Adrenal gland (tissue), 12 donors: ENCODE results near the gene KDSR. TPM values are rescaled to one million over a fixed set of nuclear protein-coding genes. Genes with fewer than 3 reads are reported as not detected.

ENCODE experiments used
- DNase-seq, 7 donors: peaks; one replicate each; pipeline ENCODE4 v3.0.0-alpha.2; 2019 to 2020
- H3K27ac ChIP-seq, 5 donors: fragments of 200-600 bp; sonication (generic) in 4 of 5; 1 replicate in 3 of 5; 2 replicates in 2 of 5; pipeline versions ENCODE4 v1.5.1 to v1.8.0; 2016 to 2020; ENCODE audit warnings: mild to moderate bottlenecking in 1 of 5
- H3K27me3 ChIP-seq: fragments of 200-600 bp; 2 replicates; pipeline ENCODE4 v1.8.0; 2021
- H3K36me3 ChIP-seq, 2 donors: fragments of 200-600 bp; replicated peaks in 1 of 2; 1 replicate in 1 of 2; 2 replicates in 1 of 2; pipeline versions ENCODE4 v1.5.1 to v1.8.0; 2018 to 2022
- H3K4me1 ChIP-seq, 2 donors: fragments of 200-600 bp; replicated peaks in 1 of 2; 1 replicate in 1 of 2; 2 replicates in 1 of 2; pipeline versions ENCODE4 v1.5.1 to v1.8.0; 2018 to 2021
- H3K4me3 ChIP-seq, 4 donors: fragments of 200-600 bp; sonication (generic) in 3 of 4; one replicate each; pipeline ENCODE4 v1.5.1; 2016 to 2018
- H3K9me3 ChIP-seq, 3 donors: fragments of 200-600 bp; sonication (generic) in 1 of 3; replicated peaks in 1 of 3; 1 replicate in 2 of 3; 2 replicates in 1 of 3; pipeline versions ENCODE4 v1.5.1 to v1.8.0; 2016 to 2021
- POLR2A ChIP-seq, 2 donors: fragments of 450-650 bp; IDR thresholded peaks; one replicate each; pipeline ENCODE4 v1.6.1; 2017; ENCODE audit warnings: antibody characterized with exemption in 2 of 2, mild to moderate bottlenecking in 2 of 2, moderate library complexity in 1 of 2
- WGBS, 4 donors: extraction: QIAGEN DNeasy Blood & Tissue Kit in 2 of 4; methylation state at CpG; one replicate each; pipeline versions ENCODE4 v1.1.5 to v1.1.7; 2013 to 2017; 5-methylcytosine and 5-hydroxymethylcytosine counted together
- intact Hi-C, 2 donors: fragments of 100-400 bp; cut with DNase I; formaldehyde crosslinking; loops; one replicate each; pipeline versions ENCODE4 v1.14.1 to v1.15.0; 2022 to 2023
- polyA plus RNA-seq, 3 donors: library from polyadenylated mRNA; stranded (reverse); fragments of 200-250 nt in 2 of 3; fragments of 350-450 nt in 1 of 3; fragmentation: Illumina TruSeq in 1 of 3; extraction: RNeasy Lipid Tissue Mini Kit (QIAGEN cat#74804) in 1 of 3; gene quantifications; one replicate each; pipeline ENCODE4 v1.2.3, GENCODE V29; 2013 to 2014
- total RNA-seq, 9 donors: library from RNA; depleted of rRNA in 4 of 9; stranded (reverse); fragments of >200 nt in 4 of 9; fragments of 120-200 nt in 1 of 9; fragmentation: NEBNext Ultra II Directional in 1 of 9; extraction: Animal tissue kit (Norgen Biotek cat#: 25700) in 1 of 9; gene quantifications; one replicate each; pipeline versions ENCODE4 v1.1.0 to v1.2.4, GENCODE V29; 2013 to 2023
- TF ChIP-seq, protein P1 (sequence below), 6 experiments: fragments of 450-650 bp in 4 of 6; fragments of 200-600 bp in 2 of 6; sonication (generic) in 1 of 6; IDR thresholded peaks; 1 replicate in 5 of 6; 2 replicates in 1 of 6; pipeline versions ENCODE4 v1.5.1 to v1.8.0; 2016 to 2021; ENCODE audit warnings: antibody characterized with exemption in 6 of 6, mild to moderate bottlenecking in 2 of 6, moderate library complexity in 1 of 6
- donor health status: healthy with polysubstance abuse.
- donor health status: Bipolar disorder and iron deficiency.
- donor health status: DM: yes; HTN: yes; CAD: no.
- donor health status: DM: no; HTN: no; CAD: no.
- donor health status: DM: no; HTN: no; CAD: no.
- donor health status: DM: yes; HTN: yes; CAD: no.

KDSR gene
- total and polyA plus RNA-seq, 12 donors: 8.2 to 102 (median 50.4) TPM

DNA sequence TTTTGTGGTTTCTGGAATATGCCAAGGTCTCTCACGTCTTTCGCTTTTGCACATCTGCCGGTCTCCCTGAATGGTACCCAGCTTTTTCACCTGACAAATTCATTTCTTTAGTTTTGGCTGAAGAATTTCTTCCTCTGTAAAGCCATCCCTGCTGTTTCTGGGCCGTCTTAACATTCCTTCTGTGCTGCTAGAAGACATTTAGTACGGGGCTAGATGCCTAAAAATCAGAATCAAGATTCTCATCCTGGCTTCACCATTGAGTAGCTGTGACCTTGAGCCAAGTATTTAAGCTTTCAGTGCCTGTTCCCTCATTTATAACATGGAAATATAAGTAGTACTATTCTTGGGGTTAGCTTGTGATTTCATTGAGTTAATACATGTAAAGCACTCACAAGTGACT is 41.0 kb downstream of the KDSR start:
- WGBS, 4 donors: 76 to 85% (median 80%) methylated on average over 5 of the region's 5 CpGs
- intact Hi-C loops: loop anchor here in 1 of 2 donors (10.0 kb wide), 1 partner anchor 301 kb away; no protein-coding TSS in a partner anchor

DNA sequence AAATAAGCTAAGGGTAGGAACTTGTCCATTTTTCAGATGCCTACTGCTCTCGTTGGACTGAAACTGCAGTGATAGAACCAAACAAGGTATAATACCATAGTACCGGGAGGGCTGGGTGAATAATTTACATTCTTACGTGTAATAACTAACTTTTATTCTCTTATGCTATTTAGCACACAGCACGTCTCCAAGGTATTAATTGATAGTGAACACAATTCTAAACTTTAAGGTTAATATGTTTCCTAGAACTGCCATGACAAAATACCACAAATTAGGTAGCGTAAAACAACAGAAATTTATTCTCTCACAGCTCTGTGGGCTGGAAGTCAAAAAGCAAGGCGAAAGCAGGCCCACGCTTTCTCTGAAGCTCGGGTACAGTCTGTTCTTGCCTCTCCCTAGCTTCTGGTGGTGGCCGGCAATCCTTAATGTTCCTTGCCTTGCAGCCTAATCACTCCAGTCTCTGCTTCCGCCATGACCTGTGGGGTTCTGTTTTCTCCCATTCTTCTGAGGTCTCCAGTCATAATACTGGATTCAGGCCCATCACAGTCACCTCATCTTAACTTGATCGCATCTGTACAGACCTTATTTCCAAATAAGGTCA is 41.8 kb downstream of the KDSR start:
- WGBS, 4 donors: 86 to 93% (median 89%) methylated on average over 11 of the region's 11 CpGs
- intact Hi-C loops: loop anchor here in 1 of 2 donors (10.0 kb wide), 1 partner anchor 300 kb away; no protein-coding TSS in a partner anchor
- TF ChIP-seq POLR2A (IDR thresholded peaks at IDR 0.05): no peak
- TF ChIP-seq, protein P1, sequence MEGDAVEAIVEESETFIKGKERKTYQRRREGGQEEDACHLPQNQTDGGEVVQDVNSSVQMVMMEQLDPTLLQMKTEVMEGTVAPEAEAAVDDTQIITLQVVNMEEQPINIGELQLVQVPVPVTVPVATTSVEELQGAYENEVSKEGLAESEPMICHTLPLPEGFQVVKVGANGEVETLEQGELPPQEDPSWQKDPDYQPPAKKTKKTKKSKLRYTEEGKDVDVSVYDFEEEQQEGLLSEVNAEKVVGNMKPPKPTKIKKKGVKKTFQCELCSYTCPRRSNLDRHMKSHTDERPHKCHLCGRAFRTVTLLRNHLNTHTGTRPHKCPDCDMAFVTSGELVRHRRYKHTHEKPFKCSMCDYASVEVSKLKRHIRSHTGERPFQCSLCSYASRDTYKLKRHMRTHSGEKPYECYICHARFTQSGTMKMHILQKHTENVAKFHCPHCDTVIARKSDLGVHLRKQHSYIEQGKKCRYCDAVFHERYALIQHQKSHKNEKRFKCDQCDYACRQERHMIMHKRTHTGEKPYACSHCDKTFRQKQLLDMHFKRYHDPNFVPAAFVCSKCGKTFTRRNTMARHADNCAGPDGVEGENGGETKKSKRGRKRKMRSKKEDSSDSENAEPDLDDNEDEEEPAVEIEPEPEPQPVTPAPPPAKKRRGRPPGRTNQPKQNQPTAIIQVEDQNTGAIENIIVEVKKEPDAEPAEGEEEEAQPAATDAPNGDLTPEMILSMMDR (IDR thresholded peaks at IDR 0.05): no peak
- Histone ChIP-seq H3K4me1 (peaks cover 0 to 4% of the 10 kb centered on the region in 2 donors), H3K4me3 (no peak overlapping the region), H3K27me3 (no peaks in the 10 kb centered on the region), H3K9me3 (no peaks in the 10 kb centered on the region), H3K27ac (no peak overlapping the region), H3K36me3 (peaks cover 0 to 5% of the 10 kb centered on the region in 2 donors)
- no peak for DNase-seq

More for the DNA sequence above, 41.0 kb downstream of the KDSR start:
- H3K27ac ChIP-seq: no peak overlapping the region
- H3K36me3 ChIP-seq: peaks cover 0 to 12% of the 10 kb centered on the region in 2 donors
- no peaks in the 10 kb centered on the region for H3K9me3 ChIP-seq
- H3K4me3 ChIP-seq: no peak overlapping the region
- H3K4me1 ChIP-seq: no peaks in the 10 kb centered on the region
- TF ChIP-seq, protein P1 (IDR thresholded peaks at IDR 0.05): no peak
- TF ChIP-seq POLR2A (IDR thresholded peaks at IDR 0.05): no peak
- no peaks in the 10 kb centered on the region for H3K27me3 ChIP-seq
- DNase-seq: no peak

DNA sequence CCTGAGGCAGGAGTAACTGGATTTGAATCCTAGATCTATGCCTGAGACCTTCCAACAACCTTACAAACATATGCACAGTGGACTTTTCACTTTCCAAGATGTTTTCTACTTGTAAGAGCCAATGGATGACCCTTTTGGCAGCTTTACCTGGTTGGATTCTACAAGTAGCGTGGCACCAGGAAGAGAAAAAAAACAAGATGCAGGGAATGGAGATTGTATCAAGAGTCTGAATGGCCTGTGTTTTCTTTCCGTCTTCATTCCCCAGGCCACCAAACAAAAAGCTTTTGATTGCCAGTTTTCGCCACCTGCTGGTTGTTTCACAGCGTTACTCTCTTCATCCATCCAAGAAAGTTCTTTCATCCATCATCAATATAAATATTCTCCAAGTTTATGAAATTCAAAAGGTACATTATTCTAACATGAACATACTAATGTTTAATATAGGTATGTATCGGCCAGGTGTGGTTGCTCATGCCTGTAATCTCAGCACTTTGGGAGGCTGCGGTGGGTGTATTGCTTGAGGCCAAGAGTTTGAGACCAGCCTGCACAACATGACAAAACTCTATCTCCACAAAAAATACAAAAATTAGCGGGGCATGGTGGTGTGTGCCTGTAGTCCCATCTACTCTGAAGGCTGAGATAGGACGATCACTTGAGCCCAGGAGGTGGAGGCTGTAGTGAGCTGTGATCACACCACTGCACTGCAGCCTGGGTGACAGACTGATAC is 43.9 kb downstream of the KDSR start:
- 23 to 28% (median 24%) methylated on average over 8 of the region's 8 CpGs for WGBS, 4 donors
- TF ChIP-seq, protein P1 (IDR thresholded peaks at IDR 0.05): peak; percentile 72 to 86 (median 80)
- TF ChIP-seq POLR2A (IDR thresholded peaks at IDR 0.05): no peak
- Histone ChIP-seq H3K27ac (peak overlapping the region in 2 of 5 donors; percentile 46 to 59), H3K9me3 (no peaks in the 10 kb centered on the region), H3K36me3 (no peaks in the 10 kb centered on the region), H3K27me3 (peaks cover 4% of the 10 kb centered on the region), H3K4me1 (peaks cover 0 to 4% of the 10 kb centered on the region in 2 donors), H3K4me3 (no peak overlapping the region)
- DNase-seq: peak; percentile 54 to 80 (median 59)
- intact Hi-C loops: loop anchor here (5.0 to 10.0 kb wide), 4 partner anchors 191 to 306 kb away; no protein-coding TSS in a partner anchor

DNA sequence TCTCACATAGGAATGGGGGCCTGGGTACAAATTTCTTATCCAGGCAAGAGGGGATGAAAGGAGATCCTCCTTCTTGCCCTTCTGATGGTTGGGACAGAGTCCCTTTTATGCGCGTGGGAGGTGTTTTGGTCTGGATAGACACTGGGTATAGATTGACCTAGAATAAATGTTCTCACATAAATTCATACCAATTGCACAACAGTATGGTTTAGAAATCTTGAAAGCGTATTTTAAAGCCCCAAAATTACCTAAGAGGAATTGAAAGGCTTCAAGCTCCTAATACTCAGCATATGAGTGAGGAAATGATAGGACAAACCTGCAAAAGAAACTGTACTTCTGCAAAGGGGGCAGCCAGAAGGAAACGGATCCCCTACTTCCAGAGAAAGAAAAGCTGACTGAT is 44.8 kb downstream of the KDSR start:
- H3K4me3 ChIP-seq: no peak overlapping the region
- TF ChIP-seq, protein P1 (IDR thresholded peaks at IDR 0.05): no peak
- TF ChIP-seq POLR2A (IDR thresholded peaks at IDR 0.05): no peak
- H3K4me1 ChIP-seq: peaks cover 0 to 4% of the 10 kb centered on the region in 2 donors
- no peaks in the 10 kb centered on the region for H3K9me3 ChIP-seq
- intact Hi-C loops: loop anchor here (5.0 to 10.0 kb wide), 4 partner anchors 190 to 305 kb away; no protein-coding TSS in a partner anchor
- H3K27ac ChIP-seq: peak overlapping the region in 1 of 5 donors; percentile 46
- peaks cover 5% of the 10 kb centered on the region for H3K27me3 ChIP-seq
- DNase-seq: no peak
- WGBS, 4 donors: 66 to 89% (median 81%) methylated on average over 4 of the region's 4 CpGs
- H3K36me3 ChIP-seq: no peaks in the 10 kb centered on the region
